ENCODE results near the gene GALNT18. TPM values are rescaled to one million over a fixed set of nuclear protein-coding genes. Genes with fewer than 3 reads are reported as not detected.

Gene GALNT18
- total and polyA plus RNA-seq, 4 donors = 2.1 to 11.0 (median 3.8) TPM

DNA sequence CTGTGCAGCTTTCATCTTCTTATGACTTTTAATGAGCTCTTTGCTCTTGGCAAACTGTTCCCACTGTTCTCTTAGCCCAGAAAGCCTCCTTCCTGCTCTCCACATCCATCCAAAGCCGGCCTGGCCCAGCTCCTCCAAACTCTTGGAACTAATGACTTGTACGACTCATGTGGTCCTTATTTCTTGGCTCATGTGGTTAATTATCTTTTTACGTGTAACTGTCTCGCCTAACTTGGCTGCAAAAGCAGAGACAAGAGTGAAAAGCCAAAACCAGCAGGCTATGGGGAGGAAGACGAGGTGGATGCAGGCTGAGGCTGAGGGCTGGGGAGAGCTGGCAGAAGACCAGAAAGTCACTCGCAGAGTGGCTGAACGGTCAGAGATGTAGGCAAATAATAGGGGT lies 274.2 kb downstream of the GALNT18 start:
- Histone ChIP-seq H3K27me3 (ENCODE audit: control insufficient read depth in 4 of 4, insufficient read depth in 4 of 4, low read length in 3 of 4) (no peaks in the 10 kb centered on the region), H3K9me3 (ENCODE audit: control insufficient read depth in 4 of 4, low read length in 3 of 4) (no peaks in the 10 kb centered on the region), H3K36me3 (ENCODE audit: control insufficient read depth in 4 of 4, insufficient read depth in 3 of 4, low read depth in 1 of 4, low read length in 3 of 4) (peaks cover 0 to 2% (median 0%) of the 10 kb centered on the region in 4 donors), H3K4me3 (ENCODE audit: low read depth in 1 of 3, low read length in 3 of 3) (no peak overlapping the region), H3K27ac (ENCODE audit: low read depth in 1 of 2, low read length in 2 of 2) (no peak overlapping the region), H3K9ac (ENCODE audit: low read depth in 1 of 2, low read length in 2 of 2) (no peak overlapping the region), H3K4me1 (ENCODE audit: control insufficient read depth in 4 of 4, insufficient read depth in 4 of 4, low read length in 3 of 4) (peaks cover 0 to 10% (median 7%) of the 10 kb centered on the region in 4 donors)
- no peak for DNase-seq (ENCODE audit: low spot score)
- 75% methylated on average over 7 of the region's 7 CpGs for WGBS
- no peak for TF ChIP-seq NR2F2 (IDR thresholded peaks at IDR 0.05)
- TF ChIP-seq, protein P1, sequence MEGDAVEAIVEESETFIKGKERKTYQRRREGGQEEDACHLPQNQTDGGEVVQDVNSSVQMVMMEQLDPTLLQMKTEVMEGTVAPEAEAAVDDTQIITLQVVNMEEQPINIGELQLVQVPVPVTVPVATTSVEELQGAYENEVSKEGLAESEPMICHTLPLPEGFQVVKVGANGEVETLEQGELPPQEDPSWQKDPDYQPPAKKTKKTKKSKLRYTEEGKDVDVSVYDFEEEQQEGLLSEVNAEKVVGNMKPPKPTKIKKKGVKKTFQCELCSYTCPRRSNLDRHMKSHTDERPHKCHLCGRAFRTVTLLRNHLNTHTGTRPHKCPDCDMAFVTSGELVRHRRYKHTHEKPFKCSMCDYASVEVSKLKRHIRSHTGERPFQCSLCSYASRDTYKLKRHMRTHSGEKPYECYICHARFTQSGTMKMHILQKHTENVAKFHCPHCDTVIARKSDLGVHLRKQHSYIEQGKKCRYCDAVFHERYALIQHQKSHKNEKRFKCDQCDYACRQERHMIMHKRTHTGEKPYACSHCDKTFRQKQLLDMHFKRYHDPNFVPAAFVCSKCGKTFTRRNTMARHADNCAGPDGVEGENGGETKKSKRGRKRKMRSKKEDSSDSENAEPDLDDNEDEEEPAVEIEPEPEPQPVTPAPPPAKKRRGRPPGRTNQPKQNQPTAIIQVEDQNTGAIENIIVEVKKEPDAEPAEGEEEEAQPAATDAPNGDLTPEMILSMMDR (IDR thresholded peaks at IDR 0.05; ENCODE audit: low read depth, low read length, missing input control) = no peak
- TF ChIP-seq TAF1 (conservative IDR thresholded peaks at IDR 0.05) = no peak
- TF ChIP-seq HNF4G (IDR thresholded peaks at IDR 0.05) = no peak
- TF ChIP-seq, protein P2, sequence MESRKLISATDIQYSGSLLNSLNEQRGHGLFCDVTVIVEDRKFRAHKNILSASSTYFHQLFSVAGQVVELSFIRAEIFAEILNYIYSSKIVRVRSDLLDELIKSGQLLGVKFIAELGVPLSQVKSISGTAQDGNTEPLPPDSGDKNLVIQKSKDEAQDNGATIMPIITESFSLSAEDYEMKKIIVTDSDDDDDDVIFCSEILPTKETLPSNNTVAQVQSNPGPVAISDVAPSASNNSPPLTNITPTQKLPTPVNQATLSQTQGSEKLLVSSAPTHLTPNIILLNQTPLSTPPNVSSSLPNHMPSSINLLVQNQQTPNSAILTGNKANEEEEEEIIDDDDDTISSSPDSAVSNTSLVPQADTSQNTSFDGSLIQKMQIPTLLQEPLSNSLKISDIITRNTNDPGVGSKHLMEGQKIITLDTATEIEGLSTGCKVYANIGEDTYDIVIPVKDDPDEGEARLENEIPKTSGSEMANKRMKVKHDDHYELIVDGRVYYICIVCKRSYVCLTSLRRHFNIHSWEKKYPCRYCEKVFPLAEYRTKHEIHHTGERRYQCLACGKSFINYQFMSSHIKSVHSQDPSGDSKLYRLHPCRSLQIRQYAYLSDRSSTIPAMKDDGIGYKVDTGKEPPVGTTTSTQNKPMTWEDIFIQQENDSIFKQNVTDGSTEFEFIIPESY (IDR thresholded peaks at IDR 0.05) = no peak
- no peak for TF ChIP-seq JUND (IDR thresholded peaks at IDR 0.05)
- TF ChIP-seq, protein P3, sequence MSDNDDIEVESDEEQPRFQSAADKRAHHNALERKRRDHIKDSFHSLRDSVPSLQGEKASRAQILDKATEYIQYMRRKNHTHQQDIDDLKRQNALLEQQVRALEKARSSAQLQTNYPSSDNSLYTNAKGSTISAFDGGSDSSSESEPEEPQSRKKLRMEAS (IDR thresholded peaks at IDR 0.05) = no peak
- no peak for TF ChIP-seq RAD21 (IDR thresholded peaks at IDR 0.05)
- TF ChIP-seq, protein P4, sequence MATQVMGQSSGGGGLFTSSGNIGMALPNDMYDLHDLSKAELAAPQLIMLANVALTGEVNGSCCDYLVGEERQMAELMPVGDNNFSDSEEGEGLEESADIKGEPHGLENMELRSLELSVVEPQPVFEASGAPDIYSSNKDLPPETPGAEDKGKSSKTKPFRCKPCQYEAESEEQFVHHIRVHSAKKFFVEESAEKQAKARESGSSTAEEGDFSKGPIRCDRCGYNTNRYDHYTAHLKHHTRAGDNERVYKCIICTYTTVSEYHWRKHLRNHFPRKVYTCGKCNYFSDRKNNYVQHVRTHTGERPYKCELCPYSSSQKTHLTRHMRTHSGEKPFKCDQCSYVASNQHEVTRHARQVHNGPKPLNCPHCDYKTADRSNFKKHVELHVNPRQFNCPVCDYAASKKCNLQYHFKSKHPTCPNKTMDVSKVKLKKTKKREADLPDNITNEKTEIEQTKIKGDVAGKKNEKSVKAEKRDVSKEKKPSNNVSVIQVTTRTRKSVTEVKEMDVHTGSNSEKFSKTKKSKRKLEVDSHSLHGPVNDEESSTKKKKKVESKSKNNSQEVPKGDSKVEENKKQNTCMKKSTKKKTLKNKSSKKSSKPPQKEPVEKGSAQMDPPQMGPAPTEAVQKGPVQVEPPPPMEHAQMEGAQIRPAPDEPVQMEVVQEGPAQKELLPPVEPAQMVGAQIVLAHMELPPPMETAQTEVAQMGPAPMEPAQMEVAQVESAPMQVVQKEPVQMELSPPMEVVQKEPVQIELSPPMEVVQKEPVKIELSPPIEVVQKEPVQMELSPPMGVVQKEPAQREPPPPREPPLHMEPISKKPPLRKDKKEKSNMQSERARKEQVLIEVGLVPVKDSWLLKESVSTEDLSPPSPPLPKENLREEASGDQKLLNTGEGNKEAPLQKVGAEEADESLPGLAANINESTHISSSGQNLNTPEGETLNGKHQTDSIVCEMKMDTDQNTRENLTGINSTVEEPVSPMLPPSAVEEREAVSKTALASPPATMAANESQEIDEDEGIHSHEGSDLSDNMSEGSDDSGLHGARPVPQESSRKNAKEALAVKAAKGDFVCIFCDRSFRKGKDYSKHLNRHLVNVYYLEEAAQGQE (IDR thresholded peaks at IDR 0.05) = no peak

DNA sequence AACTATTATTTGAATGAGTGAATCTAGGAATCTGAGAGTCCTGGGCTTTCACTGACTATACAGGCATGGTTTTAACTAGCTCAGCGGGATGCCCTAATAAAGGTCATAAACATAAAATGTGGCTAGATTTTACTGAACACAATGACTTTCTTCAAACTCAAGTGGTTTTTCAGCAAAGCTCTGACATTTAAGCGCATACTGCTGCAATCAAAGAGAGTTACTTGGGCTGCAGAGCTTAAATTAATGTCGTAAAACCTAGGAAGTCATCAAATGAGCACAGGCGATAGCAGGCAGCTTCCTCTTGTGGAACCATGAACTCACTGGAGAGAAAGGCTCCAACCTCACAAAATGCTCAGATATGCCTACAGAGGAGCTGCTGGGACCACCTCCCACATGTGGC lies 275.5 kb downstream of the GALNT18 start:
- Histone ChIP-seq H3K4me3 (ENCODE audit: low read depth in 1 of 3, low read length in 3 of 3) (no peak overlapping the region), H3K27ac (ENCODE audit: low read depth in 1 of 2, low read length in 2 of 2) (no peak overlapping the region), H3K9me3 (ENCODE audit: control insufficient read depth in 4 of 4, low read length in 3 of 4) (no peaks in the 10 kb centered on the region), H3K36me3 (ENCODE audit: control insufficient read depth in 4 of 4, insufficient read depth in 3 of 4, low read depth in 1 of 4, low read length in 3 of 4) (peaks cover 0 to 2% (median 0%) of the 10 kb centered on the region in 4 donors), H3K9ac (ENCODE audit: low read depth in 1 of 2, low read length in 2 of 2) (no peak overlapping the region), H3K27me3 (ENCODE audit: control insufficient read depth in 4 of 4, insufficient read depth in 4 of 4, low read length in 3 of 4) (no peaks in the 10 kb centered on the region), H3K4me1 (ENCODE audit: control insufficient read depth in 4 of 4, insufficient read depth in 4 of 4, low read length in 3 of 4) (peaks cover 0 to 10% (median 7%) of the 10 kb centered on the region in 4 donors)
- 88% methylated on average over 4 of the region's 4 CpGs for WGBS
- DNase-seq (ENCODE audit: low spot score) = no peak
- TF ChIP-seq, protein P1 (IDR thresholded peaks at IDR 0.05; ENCODE audit: low read depth, low read length, missing input control) = no peak
- TF ChIP-seq, protein P4 (IDR thresholded peaks at IDR 0.05) = no peak
- no peak for TF ChIP-seq SP1 (IDR thresholded peaks at IDR 0.05)
- no peak for TF ChIP-seq FOXA1 (IDR thresholded peaks at IDR 0.05)
- TF ChIP-seq FOXA2 (IDR thresholded peaks at IDR 0.05) = no peak
- no peak for TF ChIP-seq EGR1 (IDR thresholded peaks at IDR 0.05; ENCODE audit: low read depth in 2 of 2)
- no peak for TF ChIP-seq GABPA (IDR thresholded peaks at IDR 0.05 in 1 of 2, conservative IDR thresholded peaks at IDR 0.05 in 1 of 2)
- TF ChIP-seq NR2F2 (IDR thresholded peaks at IDR 0.05) = no peak
- no peak for TF ChIP-seq JUND (IDR thresholded peaks at IDR 0.05)
- TF ChIP-seq, protein P5, sequence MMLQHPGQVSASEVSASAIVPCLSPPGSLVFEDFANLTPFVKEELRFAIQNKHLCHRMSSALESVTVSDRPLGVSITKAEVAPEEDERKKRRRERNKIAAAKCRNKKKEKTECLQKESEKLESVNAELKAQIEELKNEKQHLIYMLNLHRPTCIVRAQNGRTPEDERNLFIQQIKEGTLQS (IDR thresholded peaks at IDR 0.05) = no peak
- no peak for TF ChIP-seq RAD21 (IDR thresholded peaks at IDR 0.05)
- TF ChIP-seq YY1 (IDR thresholded peaks at IDR 0.05) = no peak
- TF ChIP-seq TAF1 (conservative IDR thresholded peaks at IDR 0.05) = no peak
- TF ChIP-seq HNF4A (conservative IDR thresholded peaks at IDR 0.05) = no peak

All from liver (tissue), 9 donors.